ENCODE measurements around the gene CLEC5A.

GRCh38 chr7:141943846-141944245, 2.9 kb downstream of the CLEC5A start:
- TF ChIP-seq CTCF (IDR thresholded peaks at IDR 0.05) (no peak), POLR2A (IDR thresholded peaks at IDR 0.05) (no peak)

Measured in heart left ventricle (tissue), 13 donors.